H1 (cell line): ENCODE results near the gene CAMSAP1.

Source experiments
- CTCF ChIP-seq, 3 experiments: IDR thresholded peaks; 1 replicate in 2 of 3; 2 replicates in 1 of 3; pipeline versions ENCODE4 v1.5.1 to v1.6.1; 2011; ENCODE audit warnings: low read length in 3 of 3, mild to moderate bottlenecking in 3 of 3, inconsistent platforms in 2 of 3, low read depth in 1 of 3, moderate library complexity in 1 of 3; ENCODE audit not compliant: insufficient read depth in 1 of 3; ENCODE audit errors: control extremely low read depth in 1 of 3
- EP300 ChIP-seq, 2 experiments: IDR thresholded peaks; 1 replicate in 1 of 2; 2 replicates in 1 of 2; pipeline ENCODE4 v1.6.1; 2011 to 2012; ENCODE audit warnings: low read depth in 2 of 2, low read length in 2 of 2, mild to moderate bottlenecking in 2 of 2, borderline replicate concordance in 1 of 2, inconsistent platforms in 1 of 2, moderate library complexity in 1 of 2
- JUN ChIP-seq: IDR thresholded peaks from 2 replicates; pipeline ENCODE4 v1.6.1; 2011; ENCODE audit warnings: low read depth, mild to moderate bottlenecking, improper control_type of control experiment, low read length
- RAD21 ChIP-seq, 2 experiments: IDR thresholded peaks in 1 of 2; conservative IDR thresholded peaks in 1 of 2; 2 replicates each; pipeline ENCODE4 v1.6.1; 2011; ENCODE audit warnings: low read depth in 2 of 2, low read length in 2 of 2, improper control_type of control experiment in 1 of 2, inconsistent platforms in 1 of 2, mild to moderate bottlenecking in 1 of 2, moderate library complexity in 1 of 2

- no peak for TF ChIP-seq RAD21 (IDR thresholded peaks at IDR 0.05 in 1 of 2, conservative IDR thresholded peaks at IDR 0.05 in 1 of 2; ENCODE audit: low read depth in 2 of 2, low read length in 2 of 2)
- no peak for TF ChIP-seq JUN
- no peak for TF ChIP-seq CTCF (IDR thresholded peaks at IDR 0.05; ENCODE audit: control extremely low read depth in 1 of 3, insufficient read depth in 1 of 3, low read depth in 1 of 3, low read length in 3 of 3)
- no peak for TF ChIP-seq EP300 (IDR thresholded peaks at IDR 0.05; ENCODE audit: borderline replicate concordance in 1 of 2, low read depth in 2 of 2, low read length in 2 of 2)
Observed at GRCh38 chr9:135896205-135896604, 11.1 kb downstream of the CAMSAP1 start.
